Subcutaneous adipose tissue (tissue), 4 donors: ENCODE measurements around the gene BRD3OS. TPM values are rescaled to one million over a fixed set of nuclear protein-coding genes. Genes with fewer than 3 reads are reported as not detected.

Experiments used
- total RNA-seq, 4 donors: library from RNA; depleted of rRNA; stranded (reverse); fragments of >200 nt; gene quantifications; one replicate each; pipeline ENCODE4 v1.1.0, GENCODE V29; 2016
- TF ChIP-seq, protein P1 (sequence below): fragments of 450-650 bp; IDR thresholded peaks from one replicate; pipeline ENCODE4 v1.5.1; 2016; ENCODE audit warnings: low read depth, mild to moderate bottlenecking, control low read depth, antibody characterized with exemption, moderate library complexity

Gene BRD3OS
- total RNA-seq, 4 donors from 2014 or later, result 6.8 to 25.8 (median 11.4) TPM

DNA sequence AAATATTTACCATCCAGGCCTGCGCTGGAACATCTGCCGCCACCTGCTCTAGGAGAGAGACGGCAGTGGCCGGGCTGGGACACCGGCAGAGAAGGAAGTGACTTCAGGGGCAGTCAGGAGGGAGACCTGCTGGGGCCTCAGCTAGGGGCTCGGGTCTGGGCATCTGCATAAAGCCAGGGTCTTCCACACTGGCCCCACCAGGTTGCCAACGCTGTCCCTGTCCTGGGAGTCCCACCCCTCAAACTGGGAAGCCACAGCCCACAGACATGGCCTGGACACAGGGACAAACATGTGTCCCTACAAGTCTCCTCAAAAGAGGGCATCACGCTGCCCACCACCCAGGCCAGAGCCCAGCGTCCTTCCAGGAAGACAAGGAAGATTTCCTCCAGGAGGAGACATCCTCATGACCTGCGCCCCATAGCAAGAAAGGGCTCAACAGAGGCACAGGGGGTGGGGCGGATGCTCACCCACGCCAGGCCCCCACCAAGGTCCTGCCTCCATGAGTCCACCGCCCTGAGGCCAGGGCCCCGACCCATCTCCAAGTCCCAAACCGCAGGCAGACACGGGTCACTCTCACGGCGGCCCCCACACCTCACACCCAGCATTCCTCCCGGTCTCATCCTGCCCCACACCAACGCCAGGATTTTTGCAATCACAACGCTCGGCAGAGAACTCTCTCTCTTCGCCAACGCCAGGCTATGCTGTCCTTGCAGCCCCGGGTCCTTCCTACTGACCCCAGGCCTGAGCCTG is 42.1 kb upstream of the BRD3OS start:
- TF ChIP-seq, protein P1, sequence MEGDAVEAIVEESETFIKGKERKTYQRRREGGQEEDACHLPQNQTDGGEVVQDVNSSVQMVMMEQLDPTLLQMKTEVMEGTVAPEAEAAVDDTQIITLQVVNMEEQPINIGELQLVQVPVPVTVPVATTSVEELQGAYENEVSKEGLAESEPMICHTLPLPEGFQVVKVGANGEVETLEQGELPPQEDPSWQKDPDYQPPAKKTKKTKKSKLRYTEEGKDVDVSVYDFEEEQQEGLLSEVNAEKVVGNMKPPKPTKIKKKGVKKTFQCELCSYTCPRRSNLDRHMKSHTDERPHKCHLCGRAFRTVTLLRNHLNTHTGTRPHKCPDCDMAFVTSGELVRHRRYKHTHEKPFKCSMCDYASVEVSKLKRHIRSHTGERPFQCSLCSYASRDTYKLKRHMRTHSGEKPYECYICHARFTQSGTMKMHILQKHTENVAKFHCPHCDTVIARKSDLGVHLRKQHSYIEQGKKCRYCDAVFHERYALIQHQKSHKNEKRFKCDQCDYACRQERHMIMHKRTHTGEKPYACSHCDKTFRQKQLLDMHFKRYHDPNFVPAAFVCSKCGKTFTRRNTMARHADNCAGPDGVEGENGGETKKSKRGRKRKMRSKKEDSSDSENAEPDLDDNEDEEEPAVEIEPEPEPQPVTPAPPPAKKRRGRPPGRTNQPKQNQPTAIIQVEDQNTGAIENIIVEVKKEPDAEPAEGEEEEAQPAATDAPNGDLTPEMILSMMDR, result no peak

DNA sequence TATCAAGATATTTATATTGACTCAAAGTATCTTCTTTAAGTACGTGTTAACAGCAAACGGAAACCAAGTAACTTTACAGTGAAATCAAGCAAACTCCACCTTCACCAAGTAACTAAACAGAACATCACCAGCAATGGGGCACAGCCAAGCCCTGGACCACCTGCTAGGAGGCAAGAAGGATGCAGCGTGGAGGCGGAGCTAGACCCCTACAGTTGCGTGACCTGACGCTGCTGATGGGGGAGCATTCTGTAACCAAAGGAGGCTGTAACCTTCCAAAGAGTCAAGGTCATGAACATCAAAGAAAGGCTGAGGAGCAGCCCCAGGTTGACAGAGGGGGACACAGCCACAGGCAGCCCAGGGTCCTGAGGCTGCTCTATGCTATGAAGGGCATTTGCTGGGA is 39.2 kb upstream of the BRD3OS start:
- TF ChIP-seq, protein P1, result no peak

DNA sequence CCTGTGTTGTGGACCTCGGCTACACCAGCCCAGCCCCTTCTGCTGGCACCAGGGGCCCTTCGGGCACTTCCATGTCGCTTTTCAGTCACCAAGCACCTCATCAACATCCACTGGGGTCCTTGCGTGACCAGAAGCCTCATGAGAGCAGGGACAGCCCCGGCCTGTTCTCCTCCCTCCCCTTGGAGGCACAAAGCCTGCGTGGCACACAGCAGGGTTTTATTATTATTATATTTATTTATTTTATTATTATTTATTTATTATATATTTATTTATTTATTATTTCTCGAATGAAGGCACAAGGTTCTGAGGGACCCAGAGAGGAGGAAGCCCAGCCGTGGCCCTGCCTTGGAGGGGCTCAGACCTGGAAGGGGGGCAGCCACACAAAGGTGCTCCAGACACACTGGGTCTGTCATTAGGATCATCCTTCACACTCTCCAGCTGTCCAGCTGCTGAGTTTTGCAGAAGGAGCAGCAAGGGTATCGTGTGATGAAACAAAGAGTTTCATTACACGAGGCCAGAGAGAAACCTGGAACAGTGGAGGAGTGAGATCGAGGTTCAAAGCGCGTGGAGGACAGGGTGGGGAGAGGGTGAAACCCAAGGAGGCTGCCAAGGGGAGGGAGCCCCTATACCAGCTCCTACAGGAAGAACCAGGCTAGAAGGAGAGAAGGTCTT is 38.4 kb upstream of the BRD3OS start:
- TF ChIP-seq, protein P1, result no peak

DNA sequence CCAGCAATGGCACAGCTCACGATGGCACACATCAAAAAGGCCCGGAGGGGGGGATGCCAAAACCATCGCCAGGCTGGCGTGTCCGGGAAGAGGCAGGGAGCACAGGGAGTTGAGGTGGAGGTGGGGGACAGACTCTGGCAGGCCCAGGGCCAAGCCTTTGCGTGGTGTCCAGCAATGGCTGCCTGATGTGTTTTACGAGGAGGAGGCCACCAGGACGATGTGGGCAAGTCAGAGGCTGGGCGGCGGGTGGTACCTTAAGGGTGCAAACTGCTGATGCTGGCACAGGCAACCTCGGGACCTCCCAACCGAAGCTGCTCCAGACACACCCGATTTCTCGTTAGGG is 37.9 kb upstream of the BRD3OS start:
- TF ChIP-seq, protein P1, result no peak

DNA sequence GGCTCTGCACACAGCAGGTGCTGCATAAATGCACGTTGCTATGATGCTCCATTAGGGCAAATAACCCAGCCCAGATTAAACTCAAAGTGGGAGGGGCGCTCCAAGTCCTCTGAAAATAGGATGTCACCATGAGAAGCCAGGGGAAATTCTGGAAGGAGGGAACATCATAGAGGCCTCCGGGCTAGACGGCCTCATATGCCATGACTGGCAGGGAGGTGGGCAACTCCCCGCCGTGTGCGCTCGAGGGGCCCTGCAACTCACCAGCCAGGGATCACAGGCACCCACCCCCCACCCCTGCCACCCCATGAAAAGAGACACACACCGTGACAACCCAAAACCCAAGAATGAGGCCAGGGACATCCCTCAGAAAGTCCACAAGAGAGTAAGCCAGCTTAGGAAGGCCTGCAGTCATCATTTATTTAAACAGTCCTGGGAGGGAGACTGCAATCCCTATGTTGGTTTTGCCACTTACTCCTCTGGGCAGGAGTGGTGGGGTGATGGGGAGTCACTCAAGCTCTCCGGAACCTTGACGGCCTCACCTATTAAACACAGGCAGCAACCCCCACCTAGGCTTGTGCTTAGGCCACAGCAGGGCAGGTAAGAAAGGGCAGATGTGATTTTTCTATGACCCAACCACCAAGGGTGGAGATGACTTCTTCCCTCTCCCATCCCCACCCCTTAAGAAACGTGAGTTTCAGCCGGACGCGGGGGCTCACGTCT is 37.2 kb upstream of the BRD3OS start:
- TF ChIP-seq, protein P1, result no peak

DNA sequence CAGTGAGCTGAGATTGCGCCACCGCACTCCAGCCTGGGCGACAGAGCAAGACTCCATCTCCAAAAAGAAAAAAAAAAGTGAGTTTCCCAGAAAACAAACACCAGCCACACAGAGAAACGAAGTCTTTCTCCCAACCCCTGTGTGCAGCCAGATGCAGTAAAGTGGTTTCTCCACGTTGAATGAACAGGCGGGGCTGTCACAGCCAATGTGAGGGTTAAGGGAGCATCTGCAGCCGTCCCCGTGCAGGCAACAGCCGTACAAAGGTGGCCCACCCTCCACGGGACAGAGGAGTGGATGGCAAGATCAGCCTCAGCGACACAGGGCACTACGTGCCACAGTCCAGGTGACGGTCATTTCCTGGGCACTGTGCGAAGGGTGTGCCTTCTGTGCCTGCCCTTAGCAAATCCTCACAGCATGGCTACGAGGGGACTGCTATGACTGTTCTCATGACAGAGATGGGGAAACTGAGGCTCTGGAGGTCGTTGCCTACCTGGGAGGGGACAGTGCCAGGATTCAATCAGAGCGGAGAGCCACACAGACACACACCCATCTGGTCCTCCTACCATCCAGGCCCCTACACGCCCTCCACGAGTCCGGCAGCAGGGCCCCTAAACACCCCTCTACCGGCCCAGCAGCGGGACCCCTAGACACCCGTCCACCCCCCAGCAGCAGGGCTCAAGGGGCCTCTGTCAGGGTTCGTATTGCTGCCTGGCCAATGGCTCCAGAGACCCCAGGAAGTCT is 35.5 kb upstream of the BRD3OS start:
- TF ChIP-seq, protein P1, result no peak
